ENCODE data around the gene PITPNM3. TPM values are rescaled to one million over a fixed set of nuclear protein-coding genes. Genes with fewer than 3 reads are reported as not detected.

PITPNM3 gene
- total and polyA plus RNA-seq, 12 donors: 0.12 to 0.70 (median 0.33) TPM

DNA sequence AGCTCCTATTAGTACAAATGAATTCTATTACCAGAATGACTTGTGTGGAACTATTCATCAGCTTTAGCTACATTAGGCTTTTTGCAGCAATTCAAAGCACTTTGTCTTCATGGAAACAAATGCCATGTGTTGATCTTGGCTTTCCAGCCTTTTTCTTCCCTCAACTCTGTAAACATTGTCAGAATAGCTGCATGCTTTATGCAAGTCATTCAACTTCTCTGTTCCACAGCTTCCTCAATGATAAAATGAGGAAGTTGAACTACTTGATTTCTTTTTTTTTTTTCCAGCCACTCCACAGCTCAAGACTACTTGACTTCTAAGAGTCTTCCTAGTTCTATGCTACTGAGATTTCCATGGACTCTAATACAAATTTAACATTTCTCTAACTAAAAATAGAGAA lies 43.0 kb upstream of the PITPNM3 start:
- TF ChIP-seq, protein P1, sequence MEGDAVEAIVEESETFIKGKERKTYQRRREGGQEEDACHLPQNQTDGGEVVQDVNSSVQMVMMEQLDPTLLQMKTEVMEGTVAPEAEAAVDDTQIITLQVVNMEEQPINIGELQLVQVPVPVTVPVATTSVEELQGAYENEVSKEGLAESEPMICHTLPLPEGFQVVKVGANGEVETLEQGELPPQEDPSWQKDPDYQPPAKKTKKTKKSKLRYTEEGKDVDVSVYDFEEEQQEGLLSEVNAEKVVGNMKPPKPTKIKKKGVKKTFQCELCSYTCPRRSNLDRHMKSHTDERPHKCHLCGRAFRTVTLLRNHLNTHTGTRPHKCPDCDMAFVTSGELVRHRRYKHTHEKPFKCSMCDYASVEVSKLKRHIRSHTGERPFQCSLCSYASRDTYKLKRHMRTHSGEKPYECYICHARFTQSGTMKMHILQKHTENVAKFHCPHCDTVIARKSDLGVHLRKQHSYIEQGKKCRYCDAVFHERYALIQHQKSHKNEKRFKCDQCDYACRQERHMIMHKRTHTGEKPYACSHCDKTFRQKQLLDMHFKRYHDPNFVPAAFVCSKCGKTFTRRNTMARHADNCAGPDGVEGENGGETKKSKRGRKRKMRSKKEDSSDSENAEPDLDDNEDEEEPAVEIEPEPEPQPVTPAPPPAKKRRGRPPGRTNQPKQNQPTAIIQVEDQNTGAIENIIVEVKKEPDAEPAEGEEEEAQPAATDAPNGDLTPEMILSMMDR (IDR thresholded peaks at IDR 0.05): no peak
- Histone ChIP-seq H3K27ac (peak overlapping the region in 1 of 10 donors; percentile 69), H3K36me3 (peaks cover 0 to 93% (median 27%) of the 10 kb centered on the region in 9 donors), H3K27me3 (no peaks in the 10 kb centered on the region), H3K4me3 (no peak overlapping the region), H3K4me1 (peaks cover 0 to 29% (median 3%) of the 10 kb centered on the region in 9 donors), H3K9me3 (no peaks in the 10 kb centered on the region)
- no peak for DNase-seq
- peak in 7 of 8 donors; percentile 28 to 75 (median 56) for ATAC-seq
- intact Hi-C loops (cut with DNase I): no loop called here

DNA sequence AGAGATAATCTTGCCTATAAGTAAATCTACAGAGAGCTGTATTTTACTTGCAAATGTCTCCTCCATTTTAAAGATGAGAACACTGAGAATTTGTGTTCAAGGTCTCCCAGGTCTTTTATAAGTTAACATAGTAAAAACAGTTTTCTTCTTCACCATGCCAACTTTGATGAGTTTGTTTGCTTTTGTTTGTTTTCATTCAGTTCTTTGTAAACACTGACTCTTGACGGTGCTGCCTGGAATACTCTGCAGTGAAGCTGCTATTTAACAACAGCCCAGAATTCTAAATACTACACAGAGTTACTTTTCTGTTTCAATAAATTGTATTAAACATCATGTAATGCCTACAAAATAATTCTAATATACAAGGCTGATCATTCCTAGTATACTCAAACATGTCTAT lies 41.4 kb upstream of the PITPNM3 start:
- intact Hi-C loops (cut with DNase I): no loop called here
- peaks cover 0 to 29% (median 3%) of the 10 kb centered on the region in 9 donors for H3K4me1 ChIP-seq
- H3K4me3 ChIP-seq: no peak overlapping the region
- TF ChIP-seq, protein P1 (IDR thresholded peaks at IDR 0.05): no peak
- ATAC-seq (no peak), DNase-seq (no peak)
- no peaks in the 10 kb centered on the region for H3K9me3 ChIP-seq
- H3K27me3 ChIP-seq: no peaks in the 10 kb centered on the region
- H3K36me3 ChIP-seq: peaks cover 0 to 99% (median 33%) of the 10 kb centered on the region in 9 donors
- peak overlapping the region in 1 of 10 donors; percentile 54 for H3K27ac ChIP-seq
- 95 to 97% methylated on average over 1 of the region's 1 CpG for WGBS, 2 donors

DNA sequence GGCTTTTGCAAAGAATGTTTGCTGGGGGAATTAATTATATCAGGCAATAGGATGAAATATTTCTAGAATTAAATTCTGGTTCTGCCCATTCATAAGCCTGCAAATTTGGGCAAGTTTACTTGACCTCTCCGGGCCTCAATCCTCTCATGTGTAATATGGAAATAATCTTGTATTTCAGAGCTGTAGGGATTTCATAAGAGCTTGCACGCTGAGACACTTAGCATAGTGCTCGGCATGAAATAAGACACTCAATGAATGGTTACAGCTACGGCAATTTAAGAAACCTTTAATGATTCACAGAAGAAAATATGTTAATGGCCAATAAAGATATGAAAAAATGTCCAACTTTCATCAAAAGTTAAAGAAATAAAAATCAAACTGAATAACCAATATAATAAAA lies 40.6 kb upstream of the PITPNM3 start:
- peaks cover 0 to 99% (median 36%) of the 10 kb centered on the region in 9 donors for H3K36me3 ChIP-seq
- H3K9me3 ChIP-seq: no peaks in the 10 kb centered on the region
- 93 to 97% methylated on average over 4 of the region's 4 CpGs for WGBS, 2 donors
- no peaks in the 10 kb centered on the region for H3K27me3 ChIP-seq
- TF ChIP-seq, protein P1 (IDR thresholded peaks at IDR 0.05): no peak
- H3K4me1 ChIP-seq: peaks cover 0 to 29% (median 3%) of the 10 kb centered on the region in 9 donors
- H3K27ac ChIP-seq: no peak overlapping the region
- no peak overlapping the region for H3K4me3 ChIP-seq
- DNase-seq (no peak), ATAC-seq (no peak)
- intact Hi-C loops (cut with DNase I): no loop called here

GRCh38 chr17:6596511-6596910 lies 40.2 kb upstream of the PITPNM3 start:
- WGBS, 2 donors: 82 to 91% methylated on average over 2 of the region's 2 CpGs
- intact Hi-C loops (cut with DNase I): no loop called here
- no peaks in the 10 kb centered on the region for H3K9me3 ChIP-seq

More at GRCh38 chr17:6596511-6596910, 40.2 kb upstream of the PITPNM3 start:
- Histone ChIP-seq H3K4me3 (no peak overlapping the region), H3K4me1 (peaks cover 0 to 29% (median 3%) of the 10 kb centered on the region in 9 donors), H3K27ac (no peak overlapping the region), H3K27me3 (no peaks in the 10 kb centered on the region), H3K36me3 (peaks cover 0 to 99% (median 40%) of the 10 kb centered on the region in 9 donors)
- TF ChIP-seq, protein P1 (IDR thresholded peaks at IDR 0.05): no peak
- DNase-seq (no peak), ATAC-seq (no peak)
